NCI-H510A (cell line): ENCODE measurements around the gene MYOZ1.

ENCODE experiments used
- DNase-seq: peaks from one replicate; lab custom pipeline; 2025; lab: John Stamatoyannopoulos, UW

Gene MYOZ1

GRCh38 chr10:73597346-73597745 lies 43.9 kb downstream of the MYOZ1 start:
- DNase-seq = no peak

GRCh38 chr10:73593812-73594211 lies 47.5 kb downstream of the MYOZ1 start:
- DNase-seq = no peak

GRCh38 chr10:73593110-73593509 lies 48.2 kb downstream of the MYOZ1 start:
- no peak for DNase-seq

- DNase-seq = peak; percentile 48
Measured at GRCh38 chr10:73591935-73592699, 49.2 kb downstream of the MYOZ1 start.

GRCh38 chr10:73590881-73591799 lies 50.1 kb downstream of the MYOZ1 start, which contains the start of gene USP54:
TSS of gene USP54 (minus strand) at chr10:73591342. CDS start at chr10:73575658, 15,684 bp downstream.
- no peak for DNase-seq

- DNase-seq = no peak
Measured at GRCh38 chr10:73589563-73590126, 51.6 kb downstream of the MYOZ1 start.

- DNase-seq = no peak
Measured at GRCh38 chr10:73588656-73589055, 52.6 kb downstream of the MYOZ1 start.

- no peak for DNase-seq
Measured at GRCh38 chr10:73586583-73586984, 54.7 kb downstream of the MYOZ1 start.

GRCh38 chr10:73585327-73585726 lies 55.9 kb downstream of the MYOZ1 start:
- no peak for DNase-seq

GRCh38 chr10:73584737-73585136 lies 56.5 kb downstream of the MYOZ1 start:
- DNase-seq = no peak

GRCh38 chr10:73581918-73582317 lies 59.4 kb downstream of the MYOZ1 start:
- DNase-seq = no peak
